Keratinocyte (primary cell): ENCODE measurements around the gene ZBTB21.

Experiments
- CTCF ChIP-seq, 3 experiments: IDR thresholded peaks in 1 of 3; conservative IDR thresholded peaks in 1 of 3; optimal IDR thresholded peaks in 1 of 3; 2 replicates in 2 of 3; 3 replicates in 1 of 3; pipeline versions ENCODE3 to v1.5.1; 2011; ENCODE audit warnings: low read length in 3 of 3, mild to moderate bottlenecking in 3 of 3, moderate library complexity in 2 of 3, control low read depth in 1 of 3, inconsistent platforms in 1 of 3; ENCODE audit not compliant: insufficient read depth in 2 of 3; ENCODE audit errors: extremely low read depth in 1 of 3
- EZH2 ChIP-seq: IDR thresholded peaks from one replicate; pipeline ENCODE4 v1.6.1; 2012; ENCODE audit warnings: inconsistent platforms, mild to moderate bottlenecking, low read length, moderate library complexity

GRCh38 chr21:41952568-41953248 lies 57.5 kb downstream of the ZBTB21 start:
- TF ChIP-seq CTCF (optimal IDR thresholded peaks at IDR 0.05 in 1 of 3, IDR thresholded peaks at IDR 0.05 in 1 of 3, conservative IDR thresholded peaks at IDR 0.05 in 1 of 3; ENCODE audit: extremely low read depth in 1 of 3, insufficient read depth in 2 of 3, low read length in 3 of 3): no peak
- no peak for TF ChIP-seq EZH2
